Measurements from ENCODE around the gene POLD2. TPM values are rescaled to one million over a fixed set of nuclear protein-coding genes. Genes with fewer than 3 reads are reported as not detected.
"Not testable (repeated sequence)": the region's sequence is repeated elsewhere in the genome, so short reads cannot be mapped to it uniquely, and the experiment has no call there.

Gene POLD2
- total RNA-seq (37.5 TPM), polyA plus RNA-seq (73.5 TPM)

DNA sequence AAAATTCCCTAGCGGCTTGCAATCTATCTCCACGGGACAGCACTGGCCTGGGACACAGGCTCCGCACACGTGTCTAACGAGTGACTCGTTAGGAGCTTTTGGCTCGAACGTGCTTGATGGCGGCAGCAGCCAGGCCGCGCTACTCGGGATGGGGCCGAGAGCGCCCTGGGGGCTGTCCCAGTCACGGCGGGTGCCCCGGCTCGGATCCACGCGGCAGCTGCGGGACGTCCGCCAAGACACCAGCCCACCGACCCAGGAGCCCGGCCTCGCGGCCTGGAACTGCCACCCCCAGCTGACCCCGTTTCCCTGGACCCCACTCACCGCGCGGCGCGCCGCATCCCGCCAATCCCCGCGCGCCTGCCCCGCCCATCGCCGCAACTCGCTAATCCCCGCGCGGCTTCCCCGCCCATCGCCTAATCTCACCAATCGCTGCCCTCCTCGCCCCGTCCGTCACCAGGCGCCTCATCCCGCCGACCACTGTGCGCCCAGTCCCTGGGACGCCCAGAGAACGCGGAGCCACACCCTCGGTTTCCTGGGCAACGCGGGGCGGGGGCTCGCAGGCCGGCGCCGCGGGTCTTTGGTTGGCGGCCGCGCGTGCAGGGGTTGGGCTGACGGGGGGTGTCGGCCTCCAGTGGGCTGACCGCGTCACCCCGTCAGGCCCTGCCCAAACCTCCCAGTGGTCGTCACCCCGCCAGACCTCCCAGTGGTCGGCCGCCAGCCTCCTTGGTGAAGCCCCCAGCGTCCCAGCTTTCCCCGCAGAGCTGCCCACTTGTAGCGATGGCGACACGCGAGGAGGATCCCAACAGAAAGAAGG, at the start of gene POLD2:
TSS of gene POLD2 (minus strand) at position 359 of the 814 bp plus-strand sequence. CDS start 1,495 bp downstream, outside the sequence.
- DNase-seq (ENCODE audit: extremely low spot score) = peak; percentile 95
- peak within 1 kb of the TSS; percentile 71 for H3K27ac ChIP-seq (ENCODE audit: low read depth)
- H3K4me3 ChIP-seq (ENCODE audit: low read depth, low read length) = peak within 1 kb of the TSS; percentile 61
- WGBS = under 1% methylated on average over 86 of the region's 86 CpGs
- no peaks in the 10 kb centered on the region for H3K36me3 ChIP-seq (ENCODE audit: insufficient read depth)
- H3K4me1 ChIP-seq (ENCODE audit: insufficient read depth) = no peaks in the 10 kb centered on the region

DNA sequence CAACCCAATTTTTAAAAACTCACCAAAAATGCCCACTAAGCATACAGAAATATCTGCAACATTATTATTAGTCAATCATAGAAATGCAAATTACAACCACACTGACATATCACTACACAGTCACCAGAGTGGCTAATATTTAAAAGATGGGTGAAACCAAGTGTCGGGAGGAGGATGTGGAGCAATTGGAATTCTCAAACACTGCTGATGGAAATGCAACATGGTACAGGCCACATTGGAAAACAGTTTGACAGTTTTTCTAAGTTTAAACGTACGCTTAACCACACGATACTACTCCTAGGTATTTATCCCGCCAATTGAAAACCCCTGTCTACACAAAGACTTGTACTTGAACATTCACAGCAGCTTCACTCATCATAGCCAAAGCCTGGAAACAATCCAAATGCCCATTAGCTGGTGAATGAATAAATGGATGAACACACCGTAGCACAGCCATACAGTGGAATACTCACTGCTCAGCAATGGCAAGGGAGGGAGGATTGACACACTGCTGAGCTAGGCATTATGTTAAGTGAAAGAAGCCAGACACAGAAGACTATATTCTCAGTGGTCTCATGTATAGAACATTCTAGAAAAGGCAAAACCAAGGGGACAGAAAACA, 49.6 kb upstream of the POLD2 start:
- no peak overlapping the region for H3K27ac ChIP-seq (ENCODE audit: low read depth)
- no peaks in the 10 kb centered on the region for H3K4me1 ChIP-seq (ENCODE audit: insufficient read depth)
- H3K4me3 ChIP-seq (ENCODE audit: low read depth, low read length) = no peak overlapping the region
- DNase-seq (ENCODE audit: extremely low spot score) = no peak
- 87% methylated on average over 6 of the region's 6 CpGs for WGBS
- no peaks in the 10 kb centered on the region for H3K36me3 ChIP-seq (ENCODE audit: insufficient read depth)

DNA sequence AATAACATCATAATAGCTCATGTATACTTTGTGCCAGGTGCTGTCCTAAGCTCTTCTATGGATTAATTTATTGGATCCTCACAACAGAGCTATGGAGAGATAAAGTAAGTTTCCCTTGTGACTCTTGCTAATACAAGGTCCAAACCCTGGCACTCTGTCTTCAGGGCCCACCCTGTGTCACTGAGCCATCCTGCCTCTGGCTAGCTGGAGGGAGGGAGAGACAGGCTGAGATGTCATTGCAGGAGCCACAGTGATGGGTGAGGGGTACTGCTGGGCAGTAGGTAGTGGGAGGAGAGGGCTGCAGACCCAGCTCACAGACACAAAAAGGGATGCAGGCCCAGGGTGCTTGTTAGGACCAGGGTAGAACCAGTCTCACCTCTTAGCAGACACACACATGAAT, 49.0 kb upstream of the POLD2 start:
- no peak overlapping the region for H3K27ac ChIP-seq (ENCODE audit: low read depth)
- no peaks in the 10 kb centered on the region for H3K4me1 ChIP-seq (ENCODE audit: insufficient read depth)
- DNase-seq (ENCODE audit: extremely low spot score) = no peak
- no peaks in the 10 kb centered on the region for H3K36me3 ChIP-seq (ENCODE audit: insufficient read depth)
- no peak overlapping the region for H3K4me3 ChIP-seq (ENCODE audit: low read depth, low read length)

DNA sequence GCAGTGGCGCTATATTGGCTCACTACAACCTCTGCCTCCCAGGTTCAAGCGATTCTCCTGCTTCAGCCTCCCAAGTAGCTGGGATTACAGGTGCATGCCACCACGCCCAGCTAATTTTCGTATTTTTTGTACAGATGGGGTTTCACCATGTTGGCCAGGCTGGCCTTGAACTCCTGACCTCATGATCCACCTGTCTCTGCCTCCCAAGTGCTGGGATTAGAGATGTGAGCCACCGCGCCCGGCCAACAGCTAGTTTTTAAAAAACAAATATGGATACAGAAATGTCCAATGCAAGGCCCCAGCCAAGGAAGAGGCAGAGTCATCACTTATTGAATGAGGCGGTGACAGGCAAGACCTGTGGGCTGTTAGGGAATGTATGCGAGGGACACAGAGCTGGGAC, 48.6 kb upstream of the POLD2 start:
- not testable (repeated sequence) for H3K4me1 ChIP-seq (ENCODE audit: insufficient read depth); DNase-seq (ENCODE audit: extremely low spot score); H3K36me3 ChIP-seq (ENCODE audit: insufficient read depth); H3K4me3 ChIP-seq (ENCODE audit: low read depth, low read length); H3K27ac ChIP-seq (ENCODE audit: low read depth)
- WGBS = 93% methylated on average over 9 of the region's 9 CpGs

- Histone ChIP-seq H3K4me1 (ENCODE audit: insufficient read depth) (no peaks in the 10 kb centered on the region), H3K4me3 (ENCODE audit: low read depth, low read length) (no peak overlapping the region), H3K36me3 (ENCODE audit: insufficient read depth) (no peaks in the 10 kb centered on the region), H3K27ac (ENCODE audit: low read depth) (no peak overlapping the region)
- no peak for DNase-seq (ENCODE audit: extremely low spot score)
Measured at GRCh38 chr7:44167920-44168319, 44.6 kb upstream of the POLD2 start.

GRCh38 chr7:44163591-44163990, 40.2 kb upstream of the POLD2 start:
- no peak for DNase-seq (ENCODE audit: extremely low spot score)
- Histone ChIP-seq H3K4me3 (ENCODE audit: low read depth, low read length) (no peak overlapping the region), H3K27ac (ENCODE audit: low read depth) (no peak overlapping the region), H3K4me1 (ENCODE audit: insufficient read depth) (no peaks in the 10 kb centered on the region), H3K36me3 (ENCODE audit: insufficient read depth) (no peaks in the 10 kb centered on the region)
- WGBS = 47% methylated on average over 1 of the region's 1 CpG

GRCh38 chr7:44162785-44163395, 39.5 kb upstream of the POLD2 start:
- no peaks in the 10 kb centered on the region for H3K4me1 ChIP-seq (ENCODE audit: insufficient read depth)

GRCh38 chr7:44162179-44162578, 38.8 kb upstream of the POLD2 start:
- Histone ChIP-seq H3K27ac (ENCODE audit: low read depth) (no peak overlapping the region), H3K4me1 (ENCODE audit: insufficient read depth) (no peaks in the 10 kb centered on the region), H3K36me3 (ENCODE audit: insufficient read depth) (no peaks in the 10 kb centered on the region), H3K4me3 (ENCODE audit: low read depth, low read length) (no peak overlapping the region)
- DNase-seq (ENCODE audit: extremely low spot score) = no peak
- WGBS = 80% methylated on average over 4 of the region's 4 CpGs

More at GRCh38 chr7:44162785-44163395, 39.5 kb upstream of the POLD2 start:
- H3K27ac ChIP-seq (ENCODE audit: low read depth) = no peak overlapping the region
- H3K4me3 ChIP-seq (ENCODE audit: low read depth, low read length) = no peak overlapping the region
- H3K36me3 ChIP-seq (ENCODE audit: insufficient read depth) = no peaks in the 10 kb centered on the region
- DNase-seq (ENCODE audit: extremely low spot score) = no peak
- WGBS = 74% methylated on average over 1 of the region's 1 CpG

- no peaks in the 10 kb centered on the region for H3K4me1 ChIP-seq (ENCODE audit: insufficient read depth)
- H3K4me3 ChIP-seq (ENCODE audit: low read depth, low read length) = no peak overlapping the region
- WGBS = 95% methylated on average over 2 of the region's 2 CpGs
- no peak for DNase-seq (ENCODE audit: extremely low spot score)
- no peaks in the 10 kb centered on the region for H3K36me3 ChIP-seq (ENCODE audit: insufficient read depth)
- no peak overlapping the region for H3K27ac ChIP-seq (ENCODE audit: low read depth)
Measured at GRCh38 chr7:44161371-44161770, 38.0 kb upstream of the POLD2 start.

- no peak overlapping the region for H3K27ac ChIP-seq (ENCODE audit: low read depth)
- DNase-seq (ENCODE audit: extremely low spot score) = no peak
- H3K36me3 ChIP-seq (ENCODE audit: insufficient read depth) = no peaks in the 10 kb centered on the region
- H3K4me1 ChIP-seq (ENCODE audit: insufficient read depth) = no peaks in the 10 kb centered on the region
- 92% methylated on average over 5 of the region's 5 CpGs for WGBS
- H3K4me3 ChIP-seq (ENCODE audit: low read depth, low read length) = no peak overlapping the region
Measured at GRCh38 chr7:44159824-44160630, 36.7 kb upstream of the POLD2 start.

- 95% methylated on average over 12 of the region's 12 CpGs for WGBS
- H3K4me3 ChIP-seq (ENCODE audit: low read depth, low read length) = no peak overlapping the region
- no peak overlapping the region for H3K27ac ChIP-seq (ENCODE audit: low read depth)
- H3K4me1 ChIP-seq (ENCODE audit: insufficient read depth) = no peaks in the 10 kb centered on the region
- H3K36me3 ChIP-seq (ENCODE audit: insufficient read depth) = no peaks in the 10 kb centered on the region
- DNase-seq (ENCODE audit: extremely low spot score) = no peak
Measured at GRCh38 chr7:44158873-44159631, 35.7 kb upstream of the POLD2 start.

- DNase-seq (ENCODE audit: extremely low spot score) = no peak
- 79% methylated on average over 10 of the region's 10 CpGs for WGBS
Measured at GRCh38 chr7:44158096-44158872, 34.9 kb upstream of the POLD2 start.

More at GRCh38 chr7:44158096-44158872, 34.9 kb upstream of the POLD2 start:
- H3K27ac ChIP-seq (ENCODE audit: low read depth) = no peak overlapping the region
- H3K4me3 ChIP-seq (ENCODE audit: low read depth, low read length) = no peak overlapping the region
- no peaks in the 10 kb centered on the region for H3K4me1 ChIP-seq (ENCODE audit: insufficient read depth)
- H3K36me3 ChIP-seq (ENCODE audit: insufficient read depth) = no peaks in the 10 kb centered on the region
